GM12892 (cell line): ENCODE measurements around the gene FAM163B.

Experiments used
- POLR2A ChIP-seq: IDR thresholded peaks from 2 replicates; pipeline ENCODE4 v1.6.1; 2011; ENCODE audit warnings: low read depth, low read length, control low read depth
- POLR2AphosphoS5 ChIP-seq: IDR thresholded peaks from 2 replicates; pipeline ENCODE4 v1.6.1; 2011; ENCODE audit warnings: low read depth, low read length, control low read depth
- TAF1 ChIP-seq: IDR thresholded peaks from 2 replicates; pipeline ENCODE4 v1.6.1; 2011; ENCODE audit warnings: low read depth, mild to moderate bottlenecking, control low read depth, low read length, borderline replicate concordance

GRCh38 chr9:133569121-133569785, 39.9 kb downstream of the FAM163B start:
- no peak for TF ChIP-seq POLR2A
- TF ChIP-seq POLR2AphosphoS5 = no peak
- no peak for TF ChIP-seq TAF1
